ENCODE data around the gene OR1D5.

- no peak for TF ChIP-seq CTCF (conservative IDR thresholded peaks at IDR 0.05; ENCODE audit: low read length)
- no peak for TF ChIP-seq EZH2phosphoT487 (IDR thresholded peaks at IDR 0.05; ENCODE audit: borderline replicate concordance)
These were observed 43.0 kb downstream of the OR1D5 start for GRCh38 chr17:3020381-3020780.

Data from Loucy (cell line).